Small intestine (tissue), 7 donors: ENCODE measurements around the gene GRIN3A. TPM values are rescaled to one million over a fixed set of nuclear protein-coding genes. Genes with fewer than 3 reads are reported as not detected.

Experiments
- DNase-seq, 2 donors: peaks; one replicate each; pipeline versions ENCODE4 v3.0.0 to v3.0.0-alpha.2; 2013
- FAIRE-seq: peaks from 2 replicates; lab custom pipeline; 2012; peaks lifted over from hg19 to GRCh38; lab: Jason Lieb, UNC
- H3K27ac ChIP-seq, 3 donors: one replicate each; pipeline ENCODE4 v1.5.1; 2013; ENCODE audit warnings: low read length in 2 of 3, mild to moderate bottlenecking in 2 of 3, control low read depth in 1 of 3, inconsistent platforms in 1 of 3, low read depth in 1 of 3, moderate library complexity in 1 of 3
- H3K27me3 ChIP-seq, 3 donors: one replicate each; pipeline ENCODE4 v1.6.1; 2013; ENCODE audit warnings: low read length in 3 of 3, inconsistent platforms in 1 of 3; ENCODE audit not compliant: control insufficient read depth in 3 of 3, insufficient read depth in 3 of 3
- H3K36me3 ChIP-seq, 3 donors: one replicate each; pipeline ENCODE4 v1.6.1; 2013; ENCODE audit warnings: low read length in 3 of 3, inconsistent platforms in 1 of 3, low read depth in 1 of 3, mild to moderate bottlenecking in 1 of 3, moderate library complexity in 1 of 3; ENCODE audit not compliant: control insufficient read depth in 3 of 3, insufficient read depth in 2 of 3
- H3K4me1 ChIP-seq, 3 donors: one replicate each; pipeline ENCODE4 v1.6.1; 2013; ENCODE audit warnings: low read length in 2 of 3, inconsistent platforms in 1 of 3, low read depth in 1 of 3, mild to moderate bottlenecking in 1 of 3, moderate library complexity in 1 of 3; ENCODE audit not compliant: control insufficient read depth in 3 of 3, insufficient read depth in 2 of 3
- H3K4me3 ChIP-seq, 3 donors: one replicate each; pipeline ENCODE4 v1.5.1; 2013; ENCODE audit warnings: low read length in 3 of 3, control low read depth in 1 of 3, inconsistent platforms in 1 of 3, low read depth in 1 of 3, mild to moderate bottlenecking in 1 of 3, moderate library complexity in 1 of 3
- H3K9me3 ChIP-seq, 2 donors: one replicate each; pipeline ENCODE4 v1.6.1; 2013; ENCODE audit warnings: low read depth in 1 of 2, low read length in 1 of 2; ENCODE audit not compliant: control insufficient read depth in 2 of 2, insufficient read depth in 1 of 2
- WGBS, 3 donors: extraction: QIAGEN DNeasy Blood & Tissue Kit; methylation state at CpG; one replicate each; pipeline ENCODE4 v1.1.7; 2013; 5-methylcytosine and 5-hydroxymethylcytosine counted together
- polyA plus RNA-seq, 4 donors: library from polyadenylated mRNA; stranded (reverse) in 3 of 4; unstranded in 1 of 4; fragments of 200-250 nt in 3 of 4; fragments of 120-200 nt in 1 of 4; gene quantifications; one replicate each; pipeline versions ENCODE4 v1.2.1 to v1.2.3, GENCODE V29; 2013
- donor health status: healthy with polysubstance abuse.
- donor health status: control.
- donor health status: control.
- donor health status: Bipolar disorder and iron deficiency.
- donor health status: healthy.

Gene GRIN3A
- polyA plus RNA-seq, 4 donors = 0.15 to 0.36 TPM; not detected in 2

GRCh38 chr9:101635473-101635872, 103.0 kb downstream of the GRIN3A start:
- no peaks in the 10 kb centered on the region for H3K36me3 ChIP-seq
- no peaks in the 10 kb centered on the region for H3K4me1 ChIP-seq
- H3K4me3 ChIP-seq = no peak overlapping the region
- peaks cover 0 to 3% (median 0%) of the 10 kb centered on the region in 3 donors for H3K27me3 ChIP-seq
- no peaks in the 10 kb centered on the region for H3K9me3 ChIP-seq
- 88 to 100% (median 89%) methylated on average over 1 of the region's 1 CpG for WGBS, 3 donors
- no peak for FAIRE-seq
- no peak overlapping the region for H3K27ac ChIP-seq
- DNase-seq = no peak

- no peaks in the 10 kb centered on the region for H3K4me1 ChIP-seq
- no peak overlapping the region for H3K27ac ChIP-seq
- 65 to 70% (median 66%) methylated on average over 4 of the region's 4 CpGs for WGBS, 3 donors
- no peak overlapping the region for H3K4me3 ChIP-seq
- FAIRE-seq = no peak
- no peak for DNase-seq
- no peaks in the 10 kb centered on the region for H3K36me3 ChIP-seq
- H3K9me3 ChIP-seq = no peaks in the 10 kb centered on the region
- H3K27me3 ChIP-seq = peaks cover 0 to 3% (median 0%) of the 10 kb centered on the region in 3 donors
Measured at GRCh38 chr9:101634741-101635409, 103.6 kb downstream of the GRIN3A start.

- Histone ChIP-seq H3K27me3 (peaks cover 0 to 3% (median 0%) of the 10 kb centered on the region in 3 donors), H3K27ac (no peak overlapping the region), H3K36me3 (no peaks in the 10 kb centered on the region), H3K4me3 (no peak overlapping the region), H3K4me1 (no peaks in the 10 kb centered on the region), H3K9me3 (no peaks in the 10 kb centered on the region)
- DNase-seq (no peak), FAIRE-seq (no peak)
- WGBS, 3 donors = 88 to 93% (median 91%) methylated on average over 1 of the region's 1 CpG
Measured at GRCh38 chr9:101632611-101633010, 105.8 kb downstream of the GRIN3A start.

GRCh38 chr9:101631892-101632291, 106.6 kb downstream of the GRIN3A start:
- DNase-seq (no peak), FAIRE-seq (no peak)
- no peaks in the 10 kb centered on the region for H3K4me1 ChIP-seq
- no peaks in the 10 kb centered on the region for H3K36me3 ChIP-seq
- peaks cover 0 to 3% (median 0%) of the 10 kb centered on the region in 3 donors for H3K27me3 ChIP-seq
- H3K27ac ChIP-seq = no peak overlapping the region
- WGBS, 3 donors = 51 to 77% (median 66%) methylated on average over 2 of the region's 2 CpGs
- no peaks in the 10 kb centered on the region for H3K9me3 ChIP-seq
- no peak overlapping the region for H3K4me3 ChIP-seq

- H3K36me3 ChIP-seq = no peaks in the 10 kb centered on the region
- H3K4me3 ChIP-seq = no peak overlapping the region
- DNase-seq (no peak), FAIRE-seq (no peak)
- no peaks in the 10 kb centered on the region for H3K9me3 ChIP-seq
- H3K27ac ChIP-seq = no peak overlapping the region
- WGBS, 3 donors = 72 to 77% (median 77%) methylated on average over 5 of the region's 5 CpGs
- no peaks in the 10 kb centered on the region for H3K4me1 ChIP-seq
- H3K27me3 ChIP-seq = peaks cover 0 to 3% (median 0%) of the 10 kb centered on the region in 3 donors
Measured at GRCh38 chr9:101629636-101630035, 108.8 kb downstream of the GRIN3A start.

GRCh38 chr9:101628173-101628572, 110.3 kb downstream of the GRIN3A start:
- Histone ChIP-seq H3K27ac (no peak overlapping the region), H3K4me1 (no peaks in the 10 kb centered on the region), H3K4me3 (no peak overlapping the region), H3K9me3 (no peaks in the 10 kb centered on the region), H3K36me3 (no peaks in the 10 kb centered on the region), H3K27me3 (no peaks in the 10 kb centered on the region)
- DNase-seq = peak in 1 of 2 donors; percentile 33
- no peak for FAIRE-seq
- WGBS, 3 donors = 75 to 77% (median 76%) methylated on average over 4 of the region's 4 CpGs

GRCh38 chr9:101626295-101626694, 112.2 kb downstream of the GRIN3A start:
- FAIRE-seq (no peak), DNase-seq (no peak)
- H3K27ac ChIP-seq = no peak overlapping the region
- no peaks in the 10 kb centered on the region for H3K27me3 ChIP-seq
- no peaks in the 10 kb centered on the region for H3K9me3 ChIP-seq
- no peak overlapping the region for H3K4me3 ChIP-seq
- H3K36me3 ChIP-seq = no peaks in the 10 kb centered on the region
- whole genome bisulfite sequencing, 3 donors = 70 to 75% (median 71%) methylated on average over 1 of the region's 1 CpG
- H3K4me1 ChIP-seq = no peaks in the 10 kb centered on the region

- H3K4me3 ChIP-seq = no peak overlapping the region
- H3K9me3 ChIP-seq = no peaks in the 10 kb centered on the region
- DNase-seq (no peak), FAIRE-seq (no peak)
- WGBS, 3 donors = 87 to 96% (median 93%) methylated on average over 2 of the region's 2 CpGs
- no peaks in the 10 kb centered on the region for H3K4me1 ChIP-seq
- H3K27ac ChIP-seq = no peak overlapping the region
- H3K27me3 ChIP-seq = no peaks in the 10 kb centered on the region
- no peaks in the 10 kb centered on the region for H3K36me3 ChIP-seq
Measured at GRCh38 chr9:101625876-101626275, 112.6 kb downstream of the GRIN3A start.

- FAIRE-seq (no peak), DNase-seq (no peak)
- 54 to 69% (median 56%) methylated on average over 1 of the region's 1 CpG for WGBS, 3 donors
Measured at GRCh38 chr9:101620452-101620851, 118.0 kb downstream of the GRIN3A start.

More at GRCh38 chr9:101620452-101620851, 118.0 kb downstream of the GRIN3A start:
- Histone ChIP-seq H3K27ac (no peak overlapping the region), H3K36me3 (no peaks in the 10 kb centered on the region), H3K27me3 (no peaks in the 10 kb centered on the region), H3K4me1 (no peaks in the 10 kb centered on the region), H3K4me3 (no peak overlapping the region), H3K9me3 (peaks cover 0 to 3% of the 10 kb centered on the region in 2 donors)
